Esophagus squamous epithelium (tissue), 4 donors: ENCODE results near the gene PTPRZ1.

ENCODE experiments used
- POLR2A ChIP-seq, 4 donors: fragments of 450-650 bp; IDR thresholded peaks; one replicate each; pipeline ENCODE4 v1.6.1; 2017; ENCODE audit warnings: antibody characterized with exemption in 4 of 4, mild to moderate bottlenecking in 4 of 4, moderate library complexity in 3 of 4
- TF ChIP-seq, protein P1 (sequence below), 6 experiments: fragments of 450-650 bp in 4 of 6; fragments of 200-600 bp in 2 of 6; sonication (generic) in 2 of 6; IDR thresholded peaks; one replicate each; pipeline ENCODE4 v1.5.1; 2016 to 2019; ENCODE audit warnings: antibody characterized with exemption in 6 of 6, mild to moderate bottlenecking in 4 of 6, moderate library complexity in 4 of 6

DNA sequence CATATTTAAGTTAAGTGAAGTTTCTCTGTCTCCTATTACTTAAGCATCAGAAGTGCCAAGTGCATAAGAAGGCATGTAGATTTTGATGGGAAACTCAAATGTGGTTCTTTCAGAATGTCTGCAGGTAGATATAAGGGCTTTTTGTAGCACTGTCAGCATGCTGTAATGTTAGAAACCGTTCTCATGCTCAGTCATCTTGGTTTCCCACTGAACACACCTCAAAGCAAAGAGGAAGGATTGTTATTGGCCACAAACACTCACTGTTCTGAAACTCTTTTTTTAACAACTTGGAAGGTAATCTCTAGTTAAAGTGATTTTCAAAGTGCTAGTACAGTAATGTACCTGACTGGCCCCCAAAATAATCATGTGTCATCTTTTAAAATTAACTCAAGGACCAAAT is 145.1 kb downstream of the PTPRZ1 start:
- TF ChIP-seq, protein P1, sequence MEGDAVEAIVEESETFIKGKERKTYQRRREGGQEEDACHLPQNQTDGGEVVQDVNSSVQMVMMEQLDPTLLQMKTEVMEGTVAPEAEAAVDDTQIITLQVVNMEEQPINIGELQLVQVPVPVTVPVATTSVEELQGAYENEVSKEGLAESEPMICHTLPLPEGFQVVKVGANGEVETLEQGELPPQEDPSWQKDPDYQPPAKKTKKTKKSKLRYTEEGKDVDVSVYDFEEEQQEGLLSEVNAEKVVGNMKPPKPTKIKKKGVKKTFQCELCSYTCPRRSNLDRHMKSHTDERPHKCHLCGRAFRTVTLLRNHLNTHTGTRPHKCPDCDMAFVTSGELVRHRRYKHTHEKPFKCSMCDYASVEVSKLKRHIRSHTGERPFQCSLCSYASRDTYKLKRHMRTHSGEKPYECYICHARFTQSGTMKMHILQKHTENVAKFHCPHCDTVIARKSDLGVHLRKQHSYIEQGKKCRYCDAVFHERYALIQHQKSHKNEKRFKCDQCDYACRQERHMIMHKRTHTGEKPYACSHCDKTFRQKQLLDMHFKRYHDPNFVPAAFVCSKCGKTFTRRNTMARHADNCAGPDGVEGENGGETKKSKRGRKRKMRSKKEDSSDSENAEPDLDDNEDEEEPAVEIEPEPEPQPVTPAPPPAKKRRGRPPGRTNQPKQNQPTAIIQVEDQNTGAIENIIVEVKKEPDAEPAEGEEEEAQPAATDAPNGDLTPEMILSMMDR (IDR thresholded peaks at IDR 0.05), result no peak
- TF ChIP-seq POLR2A (IDR thresholded peaks at IDR 0.05), result no peak
